HG03135 (cell line): ENCODE results near the gene BORA.
"Not testable (repeated sequence)": the region's sequence is repeated elsewhere in the genome, so short reads cannot be mapped to it uniquely, and the experiment has no call there.

Source experiments
- ATAC-seq: cut with Tn5 transposase; IDR thresholded peaks from one replicate; pipeline ENCODE4 v1.9.1; 2021; ENCODE audit warnings: mild to moderate bottlenecking, moderate library complexity; ENCODE audit not compliant: unreplicated experiment

BORA gene

GRCh38 chr13:72727417-72728289 lies at the start of gene BORA, which contains the start of gene MZT1:
TSS of gene BORA (plus strand) at chr13:72727923. CDS start at chr13:72728941, 1,018 bp downstream.
TSS of gene MZT1 (minus strand) at chr13:72727629. CDS start at chr13:72727602, 27 bp downstream.
- ATAC-seq: peak; percentile 97

DNA sequence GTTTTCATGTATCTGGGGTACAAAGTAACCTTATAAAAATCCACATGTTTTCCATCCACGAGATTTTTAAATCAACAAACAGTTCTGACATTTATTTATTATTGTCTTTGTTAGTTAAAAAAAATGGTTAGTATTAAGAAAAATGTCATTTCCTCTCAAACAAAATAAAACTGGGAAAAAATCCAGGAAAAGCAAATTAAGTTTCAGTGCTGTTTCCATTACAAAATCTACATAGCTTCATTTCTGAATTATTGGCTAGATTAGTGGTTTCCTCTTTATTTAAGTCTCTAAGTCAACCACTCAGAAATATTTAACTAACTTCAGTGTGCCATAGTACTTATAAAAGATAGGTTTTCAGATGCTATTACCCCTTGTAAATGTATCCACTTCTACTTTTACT lies 49.4 kb upstream of the BORA start:
- no peak for ATAC-seq

DNA sequence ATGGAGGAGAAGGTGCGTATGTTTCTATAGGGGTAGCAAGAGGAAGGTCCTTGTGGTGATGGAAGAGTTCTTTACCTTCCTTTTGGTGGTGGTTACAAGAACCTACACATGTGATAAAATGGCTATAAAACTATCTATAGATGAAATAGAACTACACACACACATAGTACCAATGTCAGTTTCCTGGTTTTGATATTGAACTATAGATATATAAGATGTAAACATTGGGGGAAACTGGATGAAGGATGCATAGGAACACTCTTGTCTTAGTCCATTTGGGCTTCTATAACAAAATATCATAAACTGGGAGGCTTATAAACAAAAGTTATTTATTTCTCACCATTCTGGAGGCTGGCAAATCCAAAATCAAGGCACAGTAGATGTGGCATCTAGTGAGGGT lies 47.4 kb upstream of the BORA start:
- ATAC-seq: no peak

DNA sequence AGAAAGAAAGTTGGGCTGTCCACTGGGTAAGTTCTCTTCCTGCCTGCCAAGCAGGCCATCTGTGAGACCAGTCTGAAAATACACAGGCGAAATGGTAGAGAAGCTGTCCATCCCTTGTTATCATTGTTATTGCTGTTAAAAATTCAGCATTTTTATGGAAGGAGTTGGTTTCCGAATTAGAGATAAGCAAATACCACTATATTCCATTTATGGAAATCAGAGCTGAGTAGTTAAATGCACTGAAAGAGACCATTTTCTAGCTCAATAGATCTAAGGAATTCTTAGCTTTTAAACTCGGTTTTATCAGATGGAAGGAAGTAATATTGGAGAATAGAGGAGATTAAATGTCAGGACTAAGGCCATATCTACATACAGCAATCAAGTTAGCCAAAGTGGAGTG lies 41.0 kb upstream of the BORA start:
- no peak for ATAC-seq

GRCh38 chr13:72689181-72689696 lies 38.5 kb upstream of the BORA start:
- no peak for ATAC-seq

DNA sequence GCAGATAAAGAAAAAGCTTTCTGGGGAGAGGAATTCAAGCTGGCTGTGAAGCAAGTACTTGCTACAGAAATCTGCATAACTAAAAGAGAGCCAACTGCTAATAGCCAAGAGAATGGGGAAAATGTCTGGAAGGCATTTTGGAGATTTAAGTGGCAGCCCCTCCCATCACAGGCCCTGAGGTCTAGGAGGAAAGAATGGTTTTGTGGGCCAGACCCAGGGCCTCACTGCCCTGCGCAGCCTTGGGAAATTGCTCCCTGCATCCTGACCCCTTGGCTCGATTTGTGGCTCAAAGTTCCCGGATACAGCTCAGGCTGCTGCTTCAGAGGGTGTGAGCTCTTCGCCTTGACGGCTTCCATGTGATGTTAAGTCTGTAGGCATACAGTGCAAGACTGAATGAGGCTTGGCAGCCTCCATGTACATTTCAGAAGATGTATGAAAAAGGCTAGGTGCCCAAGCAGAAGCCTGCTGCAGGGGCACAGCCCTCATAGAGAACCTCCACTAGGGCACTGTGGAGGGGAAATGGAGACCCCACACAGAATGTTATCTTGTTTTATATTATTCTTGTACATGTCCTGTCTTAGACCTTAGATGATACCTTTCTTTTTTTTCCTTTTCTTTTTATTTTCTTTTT lies 34.7 kb upstream of the BORA start:
- no peak for ATAC-seq

- no peak for ATAC-seq
Observed at GRCh38 chr13:72693832-72694231, 33.9 kb upstream of the BORA start.

DNA sequence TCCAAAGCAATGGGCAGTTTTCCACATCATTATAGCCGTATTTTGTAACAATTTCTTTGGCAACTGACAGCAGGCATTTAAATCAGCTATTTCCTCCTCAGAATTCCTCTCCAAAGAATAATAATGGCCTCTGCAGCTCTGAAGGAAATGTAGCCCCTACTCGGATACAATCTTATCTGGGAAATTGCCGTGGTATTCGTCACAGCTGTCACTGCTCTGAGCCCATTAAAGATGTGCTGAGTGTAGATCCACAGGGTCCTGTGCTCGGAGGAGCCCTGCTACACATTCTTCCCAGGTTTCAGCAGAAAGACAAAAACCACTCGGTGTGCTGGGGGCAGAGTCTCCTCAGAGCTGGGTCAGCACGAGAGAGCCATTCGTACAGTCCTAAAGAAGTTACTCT lies 33.4 kb upstream of the BORA start:
- ATAC-seq: no peak

DNA sequence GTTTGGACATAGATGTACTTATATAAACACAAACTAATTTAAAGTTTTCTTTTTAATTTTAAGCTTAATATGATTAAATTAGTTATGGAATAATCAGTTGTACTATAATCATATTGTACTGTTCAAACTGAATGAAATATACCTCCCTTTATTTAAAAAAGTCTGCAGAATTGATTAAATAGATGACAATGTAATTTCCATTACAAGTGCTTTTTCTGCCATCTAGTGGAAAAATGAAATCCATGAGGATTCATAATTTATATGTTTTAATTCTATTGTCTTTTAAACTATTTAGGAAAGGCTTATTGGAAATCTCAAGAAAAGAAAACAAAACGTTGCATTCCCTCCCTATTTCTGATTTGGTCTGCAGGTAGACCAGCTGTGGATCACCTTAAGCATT lies 31.1 kb upstream of the BORA start:
- no peak for ATAC-seq

DNA sequence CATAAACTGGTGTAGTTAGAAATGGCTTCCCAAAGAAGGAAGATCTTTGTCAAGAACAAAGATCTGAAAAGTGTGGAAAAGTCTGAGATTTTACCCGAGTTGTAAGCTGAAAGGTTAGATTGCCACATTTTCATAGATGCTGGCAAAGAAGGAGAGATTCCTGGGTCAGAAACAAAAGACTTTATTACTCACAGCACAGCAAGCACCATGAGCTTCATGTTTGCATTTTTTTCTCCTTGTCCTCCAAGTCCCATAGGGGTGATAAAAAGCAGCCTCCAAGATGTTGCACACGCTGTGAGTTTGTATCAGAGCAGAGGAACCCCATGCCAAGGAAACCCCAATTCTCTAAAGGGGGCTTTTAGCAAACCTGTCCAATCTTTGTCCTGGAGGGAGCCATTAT lies 29.6 kb upstream of the BORA start:
- no peak for ATAC-seq

DNA sequence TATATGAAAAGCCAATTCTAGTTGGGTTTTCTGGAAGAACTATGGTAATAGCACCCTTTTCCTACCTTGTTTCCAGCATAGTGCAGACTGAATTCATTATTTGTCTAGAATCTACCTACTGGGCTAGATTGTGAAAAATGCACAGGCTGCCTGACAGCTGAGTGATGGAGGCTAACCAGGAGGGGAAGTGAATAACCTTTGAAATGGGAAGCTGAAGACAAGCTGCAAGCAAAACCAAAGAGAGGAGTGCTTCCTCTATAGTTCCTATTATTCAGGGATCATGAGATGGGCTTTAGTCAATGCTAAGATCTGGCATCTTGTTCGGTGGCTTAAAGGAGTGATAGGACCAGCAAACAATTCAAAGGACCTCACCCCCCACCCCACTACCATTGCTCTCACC lies 27.2 kb upstream of the BORA start:
- ATAC-seq: no peak

GRCh38 chr13:72716776-72717175 lies 10.9 kb upstream of the BORA start:
- no peak for ATAC-seq

GRCh38 chr13:72726185-72726584 lies 1.5 kb upstream of the BORA start:
- not testable (repeated sequence) for ATAC-seq

DNA sequence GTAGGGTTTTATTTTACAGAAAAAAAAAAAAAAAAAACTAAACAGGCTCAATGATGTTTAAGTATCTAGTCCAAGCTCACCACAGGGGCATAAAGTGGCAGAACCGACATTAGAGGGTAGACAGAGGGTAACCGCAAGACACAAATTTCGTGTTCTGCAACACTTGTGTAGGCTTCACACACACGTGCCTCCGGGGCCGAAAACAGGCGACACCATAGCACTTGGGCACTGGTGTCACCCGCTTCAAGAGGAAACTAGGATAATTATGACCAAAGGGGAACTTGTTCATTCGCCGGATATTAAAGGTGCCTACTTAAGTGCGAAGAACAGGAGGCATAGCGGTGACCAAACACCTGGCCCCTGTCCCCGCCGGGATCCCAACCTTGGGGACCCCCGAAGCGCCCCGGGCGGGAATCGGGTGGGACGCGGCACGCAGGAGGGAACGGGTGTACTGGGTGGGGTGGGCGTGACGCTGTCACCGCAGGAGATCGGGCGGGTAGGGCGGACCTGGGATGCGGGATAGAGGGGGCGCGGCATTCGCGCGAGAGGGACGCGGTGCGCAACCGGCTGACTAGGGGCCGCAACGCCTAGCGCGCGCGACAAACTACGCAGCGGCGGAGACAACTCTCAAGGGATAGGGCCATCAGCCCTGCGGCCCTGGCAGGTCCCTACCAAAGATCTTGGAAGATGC lies 852 bp upstream of the BORA start:
- ATAC-seq: peak; percentile 34

DNA sequence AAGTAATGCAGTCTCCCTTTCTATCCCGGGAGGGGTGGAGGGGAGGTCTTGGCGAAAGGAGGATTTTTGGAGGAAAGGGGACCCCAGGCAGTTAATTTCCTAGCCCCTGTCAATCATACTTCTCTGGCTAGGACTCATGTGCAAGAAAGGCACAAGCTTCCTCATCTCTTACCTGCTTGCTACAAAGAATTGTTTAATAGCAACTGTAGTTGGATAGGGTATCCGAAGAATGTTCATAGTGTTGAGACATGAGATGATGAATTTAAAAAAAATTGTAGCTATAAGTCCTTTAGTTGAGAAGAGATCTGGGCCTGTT lies 525 bp downstream of the BORA start:
- no peak for ATAC-seq

GRCh38 chr13:72737033-72737432 lies 9.3 kb downstream of the BORA start:
- ATAC-seq: no peak

DNA sequence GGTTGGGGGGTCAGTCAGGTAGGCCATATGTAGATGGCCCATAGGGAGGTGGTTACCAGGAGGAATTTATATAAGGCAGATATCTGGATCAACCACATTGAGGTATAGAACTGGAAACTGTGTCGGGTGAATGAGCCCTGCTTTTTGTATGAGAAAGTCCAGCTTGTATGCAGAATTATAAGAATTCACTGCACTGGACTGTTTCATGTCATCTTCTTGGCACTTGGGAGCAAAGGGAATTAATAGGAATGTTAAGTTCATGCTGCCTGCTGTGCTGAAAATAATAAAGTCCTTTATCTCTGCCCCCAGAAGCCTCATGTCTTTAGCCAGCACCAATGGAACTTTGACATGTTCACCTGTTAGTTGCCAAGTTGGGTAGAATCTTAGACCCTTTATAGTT lies 12.3 kb downstream of the BORA start:
- ATAC-seq: no peak

DNA sequence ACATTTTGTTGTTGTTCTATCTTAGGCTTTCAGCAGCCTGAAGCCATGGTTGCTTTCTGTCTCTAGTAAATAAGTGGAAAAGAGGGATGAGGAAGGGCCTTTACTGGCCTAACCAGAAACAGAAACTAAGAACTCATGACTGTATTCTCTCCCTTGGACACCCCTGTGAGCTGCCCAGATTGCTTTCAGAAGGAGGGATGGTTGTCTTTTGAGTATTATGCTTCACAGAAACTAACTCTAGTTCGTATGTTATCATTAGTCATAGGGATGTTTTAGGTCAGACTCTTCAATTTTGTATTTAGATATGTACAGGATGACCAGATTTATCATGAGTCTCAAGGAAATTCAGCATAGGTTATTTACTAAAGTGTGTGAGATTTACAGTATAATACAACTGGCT lies 17.5 kb downstream of the BORA start:
- no peak for ATAC-seq

- ATAC-seq: no peak
Observed at GRCh38 chr13:72751220-72751619, 23.5 kb downstream of the BORA start.

DNA sequence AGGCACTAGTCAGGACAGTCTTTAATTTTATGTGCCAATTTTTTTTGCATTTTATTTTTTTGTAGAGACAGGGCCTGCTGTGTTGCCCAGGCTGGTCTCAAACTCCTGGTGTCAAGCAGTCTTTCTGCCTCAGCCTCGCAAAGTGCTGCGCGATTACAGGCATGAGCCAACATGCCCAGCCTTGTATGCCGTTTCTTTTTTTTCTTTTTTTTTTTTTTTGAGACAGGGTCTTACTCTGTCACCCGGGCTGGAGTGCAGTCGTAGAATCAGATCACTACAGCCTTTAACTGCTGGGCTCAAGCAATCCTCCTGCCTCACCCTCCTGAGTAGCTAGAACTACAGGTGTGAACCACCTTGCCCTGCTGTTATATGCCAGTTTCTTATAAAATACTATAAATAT lies 26.4 kb downstream of the BORA start:
- no peak for ATAC-seq

DNA sequence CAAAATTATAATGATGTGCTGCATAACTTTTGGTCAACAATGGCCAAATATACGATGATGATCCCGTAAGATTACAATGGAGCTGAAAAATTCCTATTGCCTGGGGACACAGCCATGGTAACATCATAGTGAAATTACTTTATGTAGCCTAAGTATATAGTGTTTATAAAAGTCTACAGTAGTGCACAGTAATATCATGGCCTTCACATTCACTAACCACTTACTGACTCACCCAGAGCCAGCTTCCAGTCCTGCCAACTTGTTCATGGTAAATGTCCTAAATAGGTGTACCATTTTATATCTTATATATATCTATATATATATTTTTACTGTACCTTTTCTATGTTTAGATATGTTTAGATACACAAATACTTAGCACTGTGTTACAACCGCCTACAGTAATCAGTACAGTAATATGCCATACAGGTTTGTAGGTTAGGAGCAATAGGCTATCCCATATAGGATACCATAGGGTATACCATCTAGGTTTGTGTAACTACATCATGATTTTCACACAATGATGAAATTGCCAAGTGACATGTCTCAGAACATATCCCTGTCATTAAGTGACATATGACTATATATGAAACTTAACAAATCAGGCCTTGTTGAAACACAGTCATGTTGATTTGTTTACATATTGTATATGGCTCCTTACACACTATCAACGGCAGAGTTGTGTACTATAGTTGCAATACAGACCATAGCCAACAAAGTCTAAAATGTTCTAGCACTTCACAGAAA lies 30.2 kb downstream of the BORA start:
- ATAC-seq: no peak
